RPMI8226 (cell line): Measurements from ENCODE around the gene PTDSS2.
"Not testable (repeated sequence)": the region's sequence is repeated elsewhere in the genome, so short reads cannot be mapped to it uniquely, and the experiment has no call there.

Experiments used
- DNase-seq: peaks from one replicate; pipeline ENCODE4 v3.0.0-alpha.2; 2015

Gene PTDSS2

DNA sequence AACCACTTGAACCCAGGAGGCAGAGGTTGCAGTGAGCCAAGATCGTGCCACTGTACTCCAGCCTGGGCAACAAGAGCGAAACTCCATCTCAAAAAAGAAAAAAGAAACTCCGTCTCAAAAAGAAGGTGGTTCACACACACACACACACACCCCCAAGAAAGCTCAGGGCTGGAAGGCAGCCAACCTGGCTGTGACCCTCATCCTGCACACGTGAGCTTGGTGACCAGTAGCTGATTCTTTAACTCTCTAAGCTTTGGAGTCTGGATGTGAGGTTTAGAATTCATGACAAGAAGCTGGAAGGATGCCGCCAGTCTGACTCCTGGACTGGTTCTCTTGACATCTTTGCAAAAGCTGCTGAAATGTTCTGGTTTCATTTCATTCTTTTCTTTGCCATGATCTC, 58.9 kb downstream of the PTDSS2 start:
- DNase-seq: no peak

GRCh38 chr11:512761-513595, 62.9 kb downstream of the PTDSS2 start:
- DNase-seq: no peak

- DNase-seq: no peak
Measured at GRCh38 chr11:514606-515005, 64.5 kb downstream of the PTDSS2 start.

GRCh38 chr11:515131-515530, 65.1 kb downstream of the PTDSS2 start:
- DNase-seq: no peak

GRCh38 chr11:516400-516799, 66.3 kb downstream of the PTDSS2 start:
- no peak for DNase-seq

- DNase-seq: not testable (repeated sequence)
Measured at GRCh38 chr11:516918-517685, 67.0 kb downstream of the PTDSS2 start.

- DNase-seq: no peak
Measured at GRCh38 chr11:518463-519202, 68.6 kb downstream of the PTDSS2 start.

- no peak for DNase-seq
Measured at GRCh38 chr11:520428-521176, 70.5 kb downstream of the PTDSS2 start.

GRCh38 chr11:521177-521688, 71.2 kb downstream of the PTDSS2 start:
- DNase-seq: no peak

DNA sequence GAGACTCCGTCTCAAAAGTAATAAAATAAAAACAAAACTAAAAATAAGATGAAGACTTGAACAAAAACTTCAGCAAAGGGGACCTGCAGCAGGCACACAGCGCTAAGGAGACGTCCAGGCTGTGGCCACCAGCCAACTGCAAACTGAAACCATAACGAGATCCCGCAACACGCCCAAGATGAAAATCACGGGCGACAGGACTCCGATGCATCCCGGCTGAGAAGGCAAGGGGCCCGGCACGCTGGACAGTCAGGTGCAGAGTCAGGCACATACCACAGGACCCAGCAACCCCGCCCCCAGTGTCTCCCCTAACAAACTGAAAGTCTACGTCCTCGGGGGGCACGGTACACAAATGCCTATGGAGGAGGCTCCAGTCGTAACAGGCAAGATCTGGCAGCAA, 76.1 kb downstream of the PTDSS2 start:
- DNase-seq: no peak

- DNase-seq: no peak
Measured at GRCh38 chr11:528166-528814, 78.2 kb downstream of the PTDSS2 start.

GRCh38 chr11:528815-529727, 79.0 kb downstream of the PTDSS2 start:
- DNase-seq: no peak

DNA sequence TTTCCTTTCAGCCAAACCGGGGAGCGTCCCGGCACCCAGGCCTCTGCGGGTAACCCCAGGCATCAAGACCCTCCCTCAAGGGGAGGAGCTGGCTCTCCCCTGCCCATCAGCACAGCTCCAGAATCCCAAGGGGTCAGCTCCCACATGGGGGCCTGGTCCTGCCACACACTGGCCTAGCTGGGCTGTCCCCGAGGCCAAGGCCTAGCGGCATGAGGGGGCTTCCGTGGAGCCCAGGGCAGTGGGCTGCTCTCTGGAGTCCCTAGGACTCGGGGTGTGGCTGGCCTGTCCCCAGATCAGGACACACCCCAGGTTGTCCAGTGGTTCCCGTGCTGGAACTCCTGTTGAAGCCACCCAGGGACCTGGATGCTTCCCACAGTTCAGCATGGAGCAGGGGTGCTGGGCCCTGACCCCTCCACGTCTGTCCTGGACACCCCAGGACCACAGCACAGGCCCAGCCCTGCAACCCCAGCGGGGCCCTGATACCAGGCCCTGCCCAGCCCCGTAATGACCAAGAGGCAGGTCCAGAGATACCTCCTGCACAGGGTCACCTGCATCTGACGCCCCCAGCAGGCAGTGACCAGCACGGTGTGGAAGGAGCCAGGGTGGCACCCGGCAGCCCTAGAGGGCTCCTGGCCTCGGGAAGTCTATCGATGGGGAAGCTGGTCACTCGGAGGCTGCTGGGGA, 79.8 kb downstream of the PTDSS2 start:
- DNase-seq: no peak

- DNase-seq: no peak
Measured at GRCh38 chr11:530960-531831, 81.1 kb downstream of the PTDSS2 start.

- no peak for DNase-seq
Measured at GRCh38 chr11:531919-532526, 81.9 kb downstream of the PTDSS2 start.

DNA sequence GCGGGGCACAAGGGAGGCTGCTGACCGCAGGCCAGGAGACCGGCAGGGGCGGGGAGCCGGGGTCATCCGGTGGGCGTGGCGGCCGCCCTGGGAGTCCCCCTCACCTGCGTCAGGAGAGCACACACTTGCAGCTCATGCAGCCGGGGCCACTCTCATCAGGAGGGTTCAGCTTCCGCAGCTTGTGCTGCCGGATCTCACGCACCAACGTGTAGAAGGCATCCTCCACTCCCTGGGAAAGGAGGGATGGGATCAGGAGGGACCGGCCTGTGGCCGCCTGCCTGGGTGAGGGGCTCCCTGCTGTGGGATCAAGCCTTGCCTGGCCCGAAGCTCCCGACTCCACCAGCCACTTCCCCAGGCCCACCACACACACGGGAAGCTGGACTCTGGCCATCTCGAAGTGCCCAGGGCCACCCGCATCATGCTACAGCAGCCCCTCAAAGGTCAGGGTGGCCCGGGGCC, 82.5 kb downstream of the PTDSS2 start:
- no peak for DNase-seq

DNA sequence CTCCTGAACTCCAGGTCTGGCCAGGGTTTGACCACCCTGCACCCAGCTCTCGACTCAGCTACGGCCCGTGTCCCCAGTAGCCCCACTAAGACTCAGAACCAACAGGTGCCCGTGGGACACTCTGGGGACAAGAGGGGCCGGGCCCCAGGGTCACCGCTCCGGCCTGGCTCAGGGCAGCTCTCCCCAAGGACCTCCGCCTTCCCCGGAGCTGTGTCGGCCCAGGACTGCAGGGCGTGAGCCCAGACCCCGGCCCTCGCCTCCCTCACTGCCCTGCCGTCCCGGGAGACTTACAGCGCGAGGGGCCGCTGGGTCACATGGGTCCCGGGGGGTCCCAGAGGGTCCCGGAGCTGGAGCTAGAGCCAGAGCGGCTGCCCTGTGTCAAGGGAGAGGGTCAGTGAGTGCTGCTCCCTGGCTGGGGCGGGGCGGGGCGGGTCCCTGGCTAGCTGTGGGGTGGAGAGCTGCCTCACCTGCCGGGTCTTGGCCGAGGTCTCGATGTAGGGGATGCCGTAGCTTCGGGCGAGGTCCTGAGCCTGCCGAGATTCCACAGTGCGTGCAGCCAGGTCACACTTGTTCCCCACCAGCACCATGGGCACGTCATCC, 83.0 kb downstream of the PTDSS2 start:
- DNase-seq: no peak
